Activated effector memory CD4-positive, alpha-beta T cell treated with Interleukin-2 at 50 U/mL for 16 hours (primary cell): ENCODE results near the gene RNF220.

Experiments used
- DNase-seq: peaks from one replicate; pipeline ENCODE4 v3.0.0-alpha.2; 2020

The RNF220 gene

DNA sequence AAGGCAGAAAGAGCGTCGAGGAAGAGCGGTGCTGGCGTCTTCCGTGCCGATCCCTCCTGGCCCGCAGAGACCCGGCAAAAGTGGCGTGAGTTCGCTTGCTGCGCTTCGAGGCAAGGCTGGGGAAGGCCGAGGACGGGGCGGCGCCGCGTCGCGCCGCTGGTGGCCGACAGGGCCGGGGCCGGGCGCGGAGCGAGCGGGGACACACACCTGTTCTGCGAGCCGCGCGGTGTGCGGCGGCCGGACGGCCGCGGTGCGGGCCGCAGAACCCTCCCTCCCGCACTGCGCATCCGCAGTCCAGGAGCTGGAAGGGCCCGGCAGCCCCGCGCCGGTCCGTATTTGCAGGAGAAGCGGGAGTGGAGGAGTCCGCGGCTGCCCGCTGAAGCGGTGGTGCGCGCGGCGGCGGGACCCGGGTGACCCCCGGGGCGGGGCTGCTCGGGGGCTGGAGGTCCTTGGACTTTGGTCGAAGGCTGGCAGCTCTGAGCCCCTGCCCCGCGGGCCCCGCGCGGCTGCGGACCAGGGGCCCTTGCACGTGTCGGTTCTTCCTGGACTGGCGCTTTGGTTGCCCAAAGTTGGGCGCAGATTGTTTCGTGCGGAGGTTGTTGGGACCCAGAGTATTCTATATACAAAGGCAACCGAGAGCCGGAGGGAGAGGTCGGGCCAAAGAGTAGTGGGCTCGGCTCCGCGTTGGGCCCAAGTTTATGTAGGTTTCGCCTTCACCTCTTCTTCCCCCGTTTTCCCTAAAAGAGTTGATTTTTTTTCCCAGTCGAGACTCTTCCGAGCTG, 2.6 kb downstream of the RNF220 start:
- no peak for DNase-seq

DNA sequence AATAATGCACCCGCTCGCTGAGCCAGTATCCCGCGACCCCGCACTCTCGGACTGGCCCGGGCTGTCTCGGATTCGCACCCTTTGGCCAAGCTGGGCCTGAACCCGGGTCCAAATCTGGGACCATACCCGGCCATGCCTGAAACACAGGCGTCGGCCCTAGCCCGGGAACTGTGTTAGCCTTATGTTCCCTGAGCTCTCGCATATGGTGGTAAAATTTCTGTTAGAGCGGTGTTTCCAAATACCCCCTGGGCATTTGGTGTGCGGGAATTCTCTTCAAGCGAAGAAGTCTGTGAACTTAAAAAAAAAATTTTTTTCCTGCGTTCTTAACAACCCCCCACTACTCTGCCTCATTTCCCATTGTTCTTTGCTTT, 3.1 kb downstream of the RNF220 start:
- no peak for DNase-seq

DNA sequence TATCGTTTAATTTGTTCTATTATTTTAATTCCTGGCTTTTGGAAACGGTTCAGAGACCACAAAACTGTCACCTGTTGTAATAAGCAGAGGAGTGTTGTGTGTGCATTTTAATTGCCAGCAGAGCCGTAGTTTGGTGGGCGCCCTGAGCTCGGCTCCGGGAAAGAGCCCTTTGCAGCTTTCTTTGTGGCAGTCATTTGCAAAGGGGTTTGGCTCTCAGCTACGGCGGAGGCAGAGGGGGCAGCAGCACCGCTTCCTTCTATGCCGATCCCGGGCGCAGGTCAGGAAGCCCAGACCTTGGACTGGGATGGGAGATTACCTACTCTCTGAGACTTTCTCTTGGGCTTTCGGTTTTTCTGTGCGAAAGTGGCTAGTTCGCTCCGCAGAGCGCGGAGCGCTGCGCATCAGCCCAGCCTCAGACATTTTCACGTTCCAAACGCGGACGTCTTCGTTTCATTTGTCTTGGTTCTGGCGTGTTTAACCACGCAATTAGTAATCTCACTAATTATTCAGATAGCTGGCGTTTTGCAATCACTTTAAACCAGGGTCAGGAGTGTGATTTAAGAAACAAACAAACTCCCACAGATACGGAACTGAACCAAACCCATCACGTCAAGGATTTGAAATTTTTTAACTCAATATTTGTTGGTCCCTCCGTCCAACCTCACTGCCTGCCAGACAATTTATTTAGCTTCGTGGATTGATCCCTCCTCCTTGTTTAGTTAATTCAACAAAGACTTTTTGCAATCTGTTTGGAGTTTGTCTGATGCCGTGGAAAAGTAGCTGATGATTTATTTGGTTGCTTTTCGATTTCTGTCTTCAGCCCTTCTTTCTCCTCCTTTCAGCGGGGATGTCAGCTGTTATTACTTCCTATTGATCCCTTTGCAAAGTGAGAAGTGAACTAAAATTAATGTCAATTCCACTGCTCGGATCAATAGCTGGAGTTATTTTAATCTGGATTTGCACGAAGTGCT, 3.9 kb downstream of the RNF220 start:
- no peak for DNase-seq

DNA sequence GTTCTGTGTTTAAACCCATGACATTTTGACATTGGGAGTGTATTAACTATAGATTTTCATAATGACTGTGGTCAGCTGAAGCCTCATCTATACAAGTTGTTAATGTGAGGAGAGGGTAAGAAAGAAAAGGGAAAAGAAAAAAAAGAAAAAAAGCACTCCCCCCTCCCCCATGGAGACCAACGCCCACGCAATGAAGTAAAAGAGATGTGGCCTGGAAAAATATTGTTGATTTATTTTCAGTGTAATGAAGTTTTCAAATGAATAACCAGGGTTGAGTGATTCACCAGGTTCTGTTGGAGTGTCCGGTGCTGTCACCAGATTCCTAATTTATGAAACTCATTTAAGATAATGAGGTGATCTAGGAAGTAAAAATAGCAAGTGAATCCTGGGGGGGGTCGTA, 4.7 kb downstream of the RNF220 start:
- DNase-seq = no peak

DNA sequence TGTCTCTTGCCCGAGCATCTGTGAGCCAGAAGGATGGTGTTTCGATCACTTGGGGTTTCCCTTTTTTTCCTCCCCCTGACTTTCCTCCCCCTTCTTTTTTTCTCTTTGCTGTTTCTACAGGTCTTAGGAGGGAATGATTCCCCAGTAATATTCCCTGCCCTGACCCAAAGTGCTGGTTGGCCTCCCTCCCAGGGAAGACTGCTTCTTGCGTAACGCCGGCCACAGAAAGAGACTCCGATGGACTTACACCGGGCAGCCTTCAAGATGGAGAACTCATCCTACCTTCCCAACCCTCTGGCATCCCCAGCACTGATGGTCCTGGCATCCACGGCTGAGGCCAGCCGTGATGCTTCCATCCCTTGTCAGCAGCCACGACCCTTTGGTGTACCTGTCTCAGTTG, 6.8 kb downstream of the RNF220 start:
- no peak for DNase-seq

DNA sequence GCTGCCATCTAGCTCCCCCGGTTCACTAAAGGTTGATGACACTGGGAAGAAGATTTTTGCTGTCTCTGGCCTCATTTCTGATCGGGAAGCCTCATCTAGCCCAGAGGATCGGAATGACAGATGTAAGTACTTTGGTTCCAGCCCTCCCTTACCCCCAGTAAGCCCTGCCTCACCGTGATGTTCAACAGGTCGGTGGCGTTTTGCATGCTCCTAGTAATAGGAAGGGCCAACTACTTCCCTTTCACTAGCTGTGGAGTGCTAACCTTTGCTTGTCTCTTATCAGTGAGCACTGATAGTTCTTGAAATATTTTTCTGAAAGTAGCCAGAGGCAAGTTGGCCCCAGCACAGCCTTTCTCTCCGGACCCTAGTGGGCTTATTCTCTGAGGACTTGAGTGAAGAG, 7.5 kb downstream of the RNF220 start:
- DNase-seq = no peak

DNA sequence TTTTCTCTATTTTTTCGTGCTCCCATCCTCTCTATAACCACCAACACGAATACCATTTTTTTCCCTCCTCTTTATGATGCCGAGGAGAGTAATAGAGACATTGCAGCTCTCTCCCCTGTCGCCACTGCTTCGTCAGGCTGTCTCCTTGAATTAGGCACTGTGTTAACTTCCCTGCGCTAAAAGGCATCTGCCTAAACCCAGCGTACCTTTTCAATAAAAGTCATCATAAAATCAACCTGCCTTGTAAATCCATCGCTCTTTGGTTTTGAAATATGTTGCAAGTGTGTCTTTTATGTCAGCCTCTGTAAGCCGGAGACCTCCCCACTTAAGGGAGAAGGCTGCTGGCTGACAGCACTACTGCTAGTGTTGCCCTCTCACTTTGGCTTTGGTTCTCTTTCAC, 8.7 kb downstream of the RNF220 start:
- DNase-seq = no peak

DNA sequence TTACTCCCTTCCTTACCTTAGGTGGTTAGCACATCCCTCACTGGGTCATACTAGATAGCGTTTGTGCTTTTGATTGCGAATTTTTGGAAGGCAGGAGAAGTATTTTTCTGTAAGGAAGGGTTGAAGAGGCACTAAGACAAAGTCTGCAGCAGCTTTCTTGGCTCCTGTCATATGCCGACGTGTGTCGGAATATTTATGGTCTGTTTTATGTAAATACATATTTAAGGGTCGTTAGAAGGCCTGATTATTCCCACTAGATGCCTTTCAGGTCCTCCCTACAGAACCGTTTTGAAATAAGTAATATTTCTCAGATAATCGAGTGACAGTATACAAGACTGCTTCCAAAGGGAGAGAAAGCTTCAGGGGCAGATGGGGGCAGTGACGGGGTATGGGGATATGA, 10.0 kb downstream of the RNF220 start:
- DNase-seq = no peak

DNA sequence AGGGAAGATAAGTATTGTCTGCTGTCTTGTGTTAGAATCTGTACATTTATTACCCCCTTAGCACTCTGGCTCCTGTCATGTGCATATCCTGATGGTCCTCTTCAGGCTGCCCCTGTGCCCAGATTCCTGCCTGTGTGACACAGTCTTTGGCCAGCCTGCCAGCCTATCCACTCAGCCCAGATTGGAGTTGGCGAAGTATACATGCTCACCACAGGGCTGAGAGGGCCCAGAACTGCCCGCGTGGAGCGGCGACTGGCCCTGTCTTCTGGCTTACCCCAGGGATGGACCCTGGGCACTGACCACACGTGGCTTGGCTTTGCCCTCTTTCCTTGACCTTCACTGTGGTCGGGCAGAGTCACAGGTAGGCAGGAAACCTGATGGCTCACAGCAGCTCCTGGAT, 11.4 kb downstream of the RNF220 start:
- no peak for DNase-seq

DNA sequence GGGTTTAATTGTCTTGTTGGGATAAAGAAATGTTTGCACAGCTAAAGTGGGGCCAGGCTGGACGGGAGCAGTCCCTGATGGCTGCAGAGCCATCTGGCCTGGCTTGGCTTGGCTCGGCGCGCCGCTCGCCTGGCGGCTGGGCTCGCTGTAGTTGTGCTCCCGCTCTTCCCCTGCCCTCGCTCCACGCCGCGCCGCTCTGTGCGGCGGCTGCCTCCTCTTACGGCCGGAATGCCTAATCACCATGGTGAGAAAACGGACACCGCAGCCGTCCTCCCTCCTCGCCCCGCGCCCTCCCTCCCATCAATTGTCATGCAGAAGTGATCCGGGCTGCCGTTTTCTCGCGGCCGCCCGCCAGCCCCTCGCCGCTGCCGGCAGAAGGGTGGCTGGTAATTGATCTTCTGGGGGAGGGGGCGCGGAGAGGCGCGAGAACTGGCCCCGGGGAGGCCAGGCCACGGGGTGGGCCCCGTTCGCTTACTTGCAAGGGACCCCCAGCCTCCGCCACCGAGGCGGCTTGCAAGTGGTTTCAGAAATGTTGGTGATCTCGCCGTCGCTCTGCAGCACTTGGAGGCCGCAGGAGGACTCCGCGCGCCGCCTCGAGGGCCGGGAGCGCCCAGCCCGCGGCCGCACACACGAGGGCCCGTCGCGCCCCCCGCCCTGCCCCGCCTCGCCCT, 12.4 kb downstream of the RNF220 start:
- no peak for DNase-seq

DNA sequence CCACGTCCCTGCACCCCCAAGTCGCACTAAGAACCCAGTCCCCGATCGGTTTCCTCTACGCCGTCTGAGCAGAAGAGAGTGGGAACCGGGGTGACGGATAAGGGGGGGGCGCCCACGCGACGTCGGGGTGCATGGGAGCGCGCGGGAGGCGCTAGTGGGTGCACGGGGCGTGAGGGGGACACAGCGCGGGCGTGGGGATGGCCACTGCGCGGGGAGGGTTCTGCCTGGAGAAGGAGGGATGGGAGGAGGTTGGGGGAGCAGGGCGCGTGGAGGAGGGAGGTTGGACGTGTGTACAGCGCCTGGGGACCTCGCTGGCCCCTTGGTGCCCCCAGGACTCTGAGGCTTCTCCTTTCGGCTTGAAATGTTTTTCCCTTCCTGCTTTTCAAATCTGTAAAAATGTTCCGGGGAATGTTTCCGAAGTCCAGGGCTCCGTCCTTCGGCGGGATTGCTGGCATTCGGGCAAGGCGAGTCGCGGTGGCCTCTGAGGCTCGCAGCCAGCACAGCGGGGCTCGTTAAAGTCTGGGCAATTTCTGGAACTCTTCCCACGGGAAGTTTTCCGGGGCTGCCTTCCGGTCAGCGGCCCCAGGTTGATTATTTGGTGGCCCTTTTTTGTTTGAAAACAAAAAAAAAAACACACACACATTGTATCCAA, 13.1 kb downstream of the RNF220 start:
- DNase-seq = no peak

DNA sequence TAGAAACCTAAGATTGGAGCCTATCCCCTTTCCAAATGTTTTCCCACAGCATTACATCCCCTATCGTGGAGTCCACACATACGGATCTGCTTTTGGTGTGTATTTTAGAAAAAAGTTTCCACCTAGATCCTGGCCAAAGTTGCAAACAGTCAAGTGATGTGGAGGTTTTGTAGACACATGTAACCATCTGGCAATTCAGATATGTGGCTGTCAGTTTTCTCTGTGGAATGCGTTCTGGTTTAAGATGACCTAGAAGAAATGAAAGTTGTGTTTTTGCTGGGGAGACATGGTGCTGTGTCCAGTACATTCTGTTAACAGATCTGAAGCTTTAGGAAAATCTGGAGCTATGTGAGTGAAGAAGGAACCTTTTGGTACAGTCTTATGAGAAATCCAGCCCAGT, 14.8 kb downstream of the RNF220 start:
- no peak for DNase-seq

DNA sequence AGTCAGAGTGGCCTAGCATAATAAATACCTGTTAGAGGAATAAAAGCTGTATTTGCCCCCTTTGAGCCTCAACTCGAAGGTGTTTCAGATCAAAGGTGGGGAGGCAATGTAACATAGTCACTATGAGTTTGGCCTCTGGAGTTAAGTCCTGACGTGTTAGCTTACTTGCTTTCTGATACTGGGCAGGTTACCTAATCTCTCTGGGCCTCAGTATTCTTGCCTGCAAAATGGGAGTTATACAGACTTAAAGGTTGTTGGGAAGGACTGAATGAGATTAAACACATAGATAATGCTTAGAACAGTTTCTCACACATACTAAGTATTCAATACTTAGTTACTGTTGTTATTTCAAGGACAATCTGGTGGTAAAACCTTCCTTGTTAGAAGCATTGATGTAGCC, 15.5 kb downstream of the RNF220 start:
- DNase-seq = no peak

DNA sequence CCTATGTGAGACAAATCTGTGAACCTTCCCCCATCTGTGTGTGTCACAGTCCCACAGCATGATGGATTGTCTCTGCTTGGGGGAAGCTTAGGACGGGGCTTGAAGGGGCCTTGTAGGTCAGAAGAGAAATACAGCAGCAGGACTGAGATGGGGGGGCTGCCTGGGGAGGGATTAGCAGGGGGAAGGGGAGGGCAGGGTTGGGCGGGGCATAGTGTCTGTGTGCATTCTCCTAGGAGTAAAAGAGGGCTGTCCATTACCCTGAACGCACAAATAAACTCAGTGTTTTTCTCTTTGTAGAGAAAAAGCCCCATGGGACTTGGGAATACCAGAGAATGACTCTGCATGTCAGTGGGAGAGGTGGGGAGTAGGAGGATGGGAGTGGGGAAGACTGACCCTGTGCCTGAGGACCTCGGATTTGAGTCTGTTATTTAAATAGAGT, 16.4 kb downstream of the RNF220 start:
- DNase-seq = no peak

DNA sequence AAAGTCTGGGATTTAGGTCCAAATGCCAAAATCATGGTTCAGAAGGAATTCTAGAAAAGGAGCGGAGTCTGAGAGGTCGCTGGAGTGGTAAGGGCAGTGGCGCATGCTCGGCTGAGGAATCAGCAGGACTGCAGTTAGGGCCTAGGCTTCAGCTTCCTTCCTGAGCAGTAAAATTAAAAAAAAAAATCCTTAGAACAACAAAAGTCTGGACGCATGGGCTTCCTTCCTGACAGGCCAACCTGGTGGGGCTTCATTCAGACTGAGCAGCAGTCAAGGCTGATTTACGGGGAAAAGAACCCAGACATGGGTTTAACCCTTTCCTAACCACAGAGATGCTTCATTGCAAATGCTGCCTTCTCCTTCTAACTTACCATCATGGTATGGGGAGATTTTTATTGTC, 17.1 kb downstream of the RNF220 start:
- DNase-seq = no peak

DNA sequence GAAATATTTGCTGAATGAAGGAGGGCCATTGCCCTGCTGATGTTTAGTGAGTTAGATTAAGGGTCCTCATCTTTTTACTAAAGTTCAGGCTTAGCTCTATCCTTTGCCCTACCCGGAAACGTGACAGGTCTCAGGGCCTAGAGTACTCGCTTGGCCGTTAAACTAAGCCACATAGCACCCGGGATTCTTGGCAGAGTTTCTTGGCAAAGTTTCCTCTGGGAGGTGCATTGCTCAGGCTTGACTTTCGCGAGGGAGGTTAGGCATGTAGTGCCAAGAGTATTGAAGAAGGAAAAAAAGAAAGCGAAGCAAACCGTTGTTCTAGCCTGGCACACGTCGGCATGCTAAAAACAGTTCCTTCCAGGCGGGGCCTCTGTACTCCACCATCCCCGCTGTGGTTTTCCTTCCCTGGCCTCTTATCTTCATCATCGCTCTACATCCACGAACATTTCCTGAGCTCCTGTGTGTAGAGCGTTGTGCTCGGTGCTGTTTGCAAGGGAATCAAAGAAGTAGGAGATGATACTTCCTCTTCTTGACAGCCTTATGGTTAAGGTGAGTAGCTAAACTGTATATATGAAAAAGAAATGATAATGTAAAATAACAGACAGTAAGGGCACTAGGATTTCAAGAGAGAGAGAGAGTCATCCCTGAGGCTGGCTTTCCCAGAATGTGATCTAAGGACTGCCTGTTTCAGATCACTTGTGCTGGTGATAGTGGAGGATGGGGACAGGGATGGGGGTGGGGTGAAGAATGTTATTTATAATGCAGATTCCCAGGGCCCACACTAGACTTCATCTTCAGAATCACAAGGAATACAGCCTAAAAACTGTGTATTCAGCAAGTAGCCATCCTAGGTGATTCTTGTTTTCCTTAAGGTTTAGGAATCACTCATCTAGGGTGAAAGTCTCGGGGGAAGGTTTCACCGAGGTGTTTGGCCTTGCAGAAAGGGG, 18.8 kb downstream of the RNF220 start:
- DNase-seq = no peak

DNA sequence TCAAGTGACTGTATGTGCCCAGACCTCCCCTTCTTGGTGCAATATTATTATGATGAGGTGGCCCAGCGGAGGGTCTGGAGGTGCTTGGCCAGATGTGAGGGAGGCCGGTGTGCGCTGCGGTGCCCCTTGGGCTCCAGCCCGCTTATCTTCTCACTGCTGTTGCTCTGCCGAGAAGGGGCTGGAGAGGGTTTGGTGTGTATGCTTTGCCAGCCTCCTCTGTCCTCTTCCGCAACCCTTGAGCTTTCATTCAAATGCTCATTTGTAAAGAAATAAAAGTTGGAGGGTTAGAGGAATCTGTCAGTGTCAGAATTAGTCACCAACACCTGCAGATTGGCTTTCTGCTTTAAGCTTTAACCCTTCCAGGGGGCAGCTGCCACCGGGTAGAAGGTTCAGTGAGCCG, 19.7 kb downstream of the RNF220 start:
- DNase-seq = no peak

DNA sequence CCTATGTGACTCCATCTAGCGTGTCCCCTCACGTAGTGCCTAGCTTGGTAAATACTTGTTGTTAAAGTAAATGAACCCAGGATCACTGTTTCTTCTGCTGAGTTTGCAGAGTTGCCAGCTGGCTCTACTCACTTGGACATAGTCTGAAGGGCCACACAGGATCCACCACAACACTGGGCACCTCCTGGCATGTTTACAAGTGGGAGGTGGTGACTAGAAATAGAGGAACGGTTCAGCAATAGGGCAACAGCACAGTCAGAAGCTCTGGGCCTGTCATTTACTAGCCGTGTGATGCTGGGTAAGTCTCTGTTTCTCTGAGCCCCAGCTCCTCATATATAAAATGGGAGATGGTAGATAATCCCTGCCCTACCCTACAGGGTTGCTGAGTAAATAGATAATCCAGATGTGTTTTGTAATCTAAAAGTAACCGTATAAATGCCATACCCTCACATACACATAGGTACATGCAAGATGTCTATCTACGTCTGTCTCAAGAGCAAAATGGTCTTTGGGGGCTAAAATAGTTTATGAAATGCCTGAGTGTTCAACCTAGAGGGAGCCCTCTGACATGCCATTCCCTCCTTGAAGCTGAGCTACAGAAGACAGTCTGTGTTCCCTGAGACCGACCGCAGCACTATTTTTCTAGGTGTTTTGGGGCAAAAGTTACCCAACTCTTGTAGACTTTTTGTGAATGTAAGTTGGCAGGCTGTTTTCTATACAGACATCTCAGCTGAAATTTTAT, 20.5 kb downstream of the RNF220 start:
- DNase-seq = no peak

DNA sequence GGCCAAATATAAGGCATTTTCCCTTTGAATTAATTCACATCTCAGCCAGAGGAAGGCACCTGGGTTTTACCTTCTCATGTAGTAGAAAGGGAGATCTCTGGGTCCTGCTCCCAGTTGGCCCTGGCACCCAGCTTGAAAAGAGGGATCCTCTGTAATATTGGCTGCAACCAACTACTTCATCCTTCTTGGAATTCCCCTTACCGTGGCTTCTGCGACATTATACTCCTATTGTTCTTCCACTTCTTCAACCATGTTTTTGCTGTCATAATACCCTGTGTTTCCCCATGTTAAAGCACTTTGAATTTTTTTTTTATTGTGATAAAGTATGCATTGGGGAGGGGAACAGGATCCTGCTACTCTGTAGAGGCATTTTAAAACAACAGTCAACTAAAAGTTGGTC, 26.8 kb downstream of the RNF220 start:
- no peak for DNase-seq

DNA sequence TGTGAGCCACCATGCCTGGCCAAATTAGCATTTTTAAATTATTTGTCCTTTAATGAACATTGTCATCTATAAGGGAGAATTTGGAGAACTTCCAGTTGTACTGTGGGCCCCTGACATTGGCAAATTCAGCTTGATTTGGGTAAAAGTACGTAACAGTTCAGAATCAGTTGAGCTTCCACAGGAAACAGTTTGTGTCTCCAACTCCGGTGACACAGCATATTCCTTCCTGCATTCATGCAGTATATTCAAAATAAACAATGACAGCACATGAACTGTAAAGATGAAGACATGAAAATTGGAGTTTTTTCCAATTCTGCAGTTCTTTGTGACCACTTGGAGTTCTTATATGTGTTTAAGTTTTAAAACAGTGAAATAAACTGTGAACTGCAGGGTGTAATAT, 28.2 kb downstream of the RNF220 start:
- DNase-seq = no peak
